K562 (cell line): ENCODE results near the gene ARPC2. TPM values are rescaled to one million over a fixed set of nuclear protein-coding genes. Genes with fewer than 3 reads are reported as not detected.

Experiments
- ATAC-seq: fragments of 200-7000 bp; cut with Tn5 transposase; 3 replicates; pipeline ENCODE4 v1.9.1; 2020; ENCODE audit warnings: moderate library complexity
- BruUV-seq: library from RNA; stranded (reverse); fragments of 400-500 nt; replicated peaks from 2 replicates; lab custom pipeline; 2021; lab: Mats Ljungman, UMichigan
- CTCF ChIA-PET: fragments of 300-600 bp; formaldehyde crosslinking; extraction: SDS; loops from one replicate; lab custom pipeline; 2021; ENCODE audit warnings: low intra/inter-chr PET ratio; lab: Yijun Ruan, JAX
- POLR2A ChIA-PET: fragments of 300-600, 350-650 bp; sonication (Branson Sonifier 250); formaldehyde crosslinking; extraction: SDS; loops from one replicate; lab custom pipeline; 2021; ENCODE audit warnings: antibody characterized with exemption, inconsistent platforms; lab: Yijun Ruan, JAX
- DNase-seq, 4 experiments: peaks; one replicate each; pipeline versions ENCODE4 v3.0.0 to v3.0.0-alpha.2; 2011 to 2018; ENCODE audit warnings: low spot score in 3 of 4, mixed read lengths in 3 of 4; ENCODE audit errors: extremely low read depth in 1 of 4
- FAIRE-seq: peaks from 2 replicates; lab custom pipeline; 2011; peaks lifted over from hg19 to GRCh38; lab: Jason Lieb, UNC
- H2AFZ ChIP-seq: 2 replicates; pipeline ENCODE4 v1.6.0; 2011; ENCODE audit warnings: low read depth, low read length, control low read depth, inconsistent platforms
- H3K27ac ChIP-seq: fragments of 200-600 bp; 3 replicates; pipeline ENCODE4 v1.8.0; 2011; ENCODE audit warnings: low read depth, mild to moderate bottlenecking, control low read depth, inconsistent platforms, low read length, moderate library complexity, mixed read lengths; ENCODE audit errors: extremely low read depth
- H3K27me3 ChIP-seq, 2 experiments: fragments of 300-600 bp in 1 of 2; 2 replicates in 1 of 2; 3 replicates in 1 of 2; pipeline versions ENCODE4 v1.6.0 to v1.8.0; 2011; ENCODE audit warnings: inconsistent platforms in 2 of 2, low read length in 2 of 2, mild to moderate bottlenecking in 1 of 2, mixed read lengths in 1 of 2, moderate library complexity in 1 of 2; ENCODE audit not compliant: control insufficient read depth in 2 of 2, insufficient read depth in 2 of 2
- H3K36me3 ChIP-seq: fragments of 300-600 bp; 3 replicates; pipeline ENCODE4 v1.8.0; 2011; ENCODE audit warnings: mild to moderate bottlenecking, low read length, inconsistent platforms; ENCODE audit not compliant: control insufficient read depth, insufficient read depth
- H3K4me1 ChIP-seq, 2 experiments: fragments of 200-600 bp in 1 of 2; replicated peaks in 1 of 2; 2 replicates in 1 of 2; 3 replicates in 1 of 2; pipeline versions ENCODE4 v1.5.1 to v1.8.0; 2011; ENCODE audit warnings: inconsistent platforms in 2 of 2, low read length in 2 of 2, mild to moderate bottlenecking in 1 of 2, mixed read lengths in 1 of 2, moderate library complexity in 1 of 2; ENCODE audit not compliant: control insufficient read depth in 2 of 2, insufficient read depth in 2 of 2
- H3K4me2 ChIP-seq: 2 replicates; pipeline ENCODE4 v1.6.1; 2011; ENCODE audit warnings: low read length, control low read depth, inconsistent platforms, mixed read lengths; ENCODE audit not compliant: insufficient read depth
- H3K4me3 ChIP-seq: fragments of 200-600 bp; sonication (generic), shearing (Covaris generic); 2 replicates; pipeline ENCODE4 v1.5.1; 2016; ENCODE audit warnings: control low read depth, inconsistent platforms
- H3K79me2 ChIP-seq: fragments of 200-600 bp; 3 replicates; pipeline ENCODE4 v1.8.0; 2011; ENCODE audit warnings: low read length, inconsistent platforms; ENCODE audit not compliant: control insufficient read depth, insufficient read depth
- H3K9ac ChIP-seq, 2 experiments: 2 replicates each; pipeline versions ENCODE4 v1.6.0 to v1.6.1; 2011; ENCODE audit warnings: low read depth in 2 of 2, low read length in 2 of 2, control low read depth in 1 of 2, inconsistent platforms in 1 of 2, mild to moderate bottlenecking in 1 of 2, mixed read lengths in 1 of 2; ENCODE audit not compliant: insufficient read depth in 1 of 2
- H3K9me1 ChIP-seq: one replicate; pipeline ENCODE4 v1.6.0; 2011; ENCODE audit warnings: inconsistent platforms, mild to moderate bottlenecking, low read length, moderate library complexity; ENCODE audit not compliant: control insufficient read depth, insufficient read depth
- H3K9me3 ChIP-seq: replicated peaks from 2 replicates; pipeline ENCODE4 v1.5.1; 2011; ENCODE audit warnings: low read depth, low read length, inconsistent platforms; ENCODE audit not compliant: control insufficient read depth, insufficient read depth
- H4K20me1 ChIP-seq: replicated peaks from 2 replicates; pipeline ENCODE4 v1.6.1; 2011; ENCODE audit warnings: low read length, inconsistent platforms, mixed read lengths; ENCODE audit not compliant: control insufficient read depth, insufficient read depth
- ARID1B ChIP-seq: fragments of 450-650 bp; IDR thresholded peaks from 2 replicates; pipeline ENCODE4 v1.6.1; 2016; ENCODE audit warnings: antibody characterized with exemption, mild to moderate bottlenecking, inconsistent platforms
- DIDO1 ChIP-seq: fragments of 450-650 bp; IDR thresholded peaks from 2 replicates; pipeline ENCODE4 v1.6.1; 2016; ENCODE audit warnings: low read depth, missing biosample characterization, missing genetic modification characterization
- HDAC3 ChIP-seq: fragments of 450-650 bp; IDR thresholded peaks from 2 replicates; pipeline ENCODE4 v1.6.1; 2018; ENCODE audit warnings: borderline replicate concordance, mild to moderate bottlenecking, moderate library complexity; ENCODE audit not compliant: partially characterized antibody
- KLF6 ChIP-seq: fragments of 250-450 bp; sonication (Bioruptor Pico); IDR thresholded peaks from 2 replicates; pipeline ENCODE4 v1.4.0; 2020; ENCODE audit warnings: mild to moderate bottlenecking, moderate library complexity, borderline replicate concordance
- PHF21A ChIP-seq: fragments of 450-650 bp; IDR thresholded peaks from 2 replicates; pipeline ENCODE4 v1.6.1; 2017; ENCODE audit warnings: low read depth, borderline replicate concordance
- ZFP1 ChIP-seq: fragments of 450-650 bp; formaldehyde crosslinking; IDR thresholded peaks from 2 replicates; pipeline ENCODE4 v1.4.0; 2020; ENCODE audit warnings: mild to moderate bottlenecking, mixed read lengths
- ZNF324 ChIP-seq: fragments of 250-450 bp; sonication (Bioruptor Pico); IDR thresholded peaks from 2 replicates; pipeline ENCODE4 v1.4.0; 2020; ENCODE audit warnings: mild to moderate bottlenecking
- whole genome bisulfite sequencing: fragments of 100-300 bp; shearing (Covaris generic); methylation state at CpG from one replicate; pipeline ENCODE4 v1.1.6; 2016; ENCODE audit warnings: low coverage, mixed read lengths; ENCODE audit not compliant: insufficient coverage; ENCODE audit errors: missing lambda C conversion rate; 5-methylcytosine and 5-hydroxymethylcytosine counted together
- in situ Hi-C: fragments of 300-500 bp; cut with MboI; formaldehyde crosslinking; loops from 4 replicates; pipeline ENCODE4 v1.15.0; 2018; ENCODE audit warnings: inconsistent platforms, mixed read lengths
- intact Hi-C: fragments of 100-400 bp; cut with micrococcal nuclease; formaldehyde crosslinking; loops from 2 replicates; pipeline ENCODE4 v1.14.2; 2022
- polyA plus RNA-seq, 8 experiments: library from polyadenylated mRNA; depleted of rRNA in 4 of 8; stranded (reverse) in 5 of 8; unstranded in 3 of 8; fragments of >200 nt; fragmentation: Nextera tagmentation in 2 of 8; fragmentation: Illumina TruSeq in 1 of 8; extraction: Ambion mirVana in 2 of 8; extraction: Trizol in 1 of 8; gene quantifications; 2 replicates each; pipeline versions ENCODE4 v1.2.1 to v1.2.3, GENCODE V29; 2011 to 2014; ENCODE audit warnings: inconsistent platforms in 1 of 8, missing spikeins in 1 of 8
- total RNA-seq, 7 experiments: library from RNA; depleted of rRNA in 6 of 7; stranded (reverse); fragments of >200 nt in 6 of 7; fragmentation: Illumina TruSeq in 2 of 7; extraction: Trizol in 2 of 7; gene quantifications; 2 replicates each; pipeline versions ENCODE4 v1.2.1 to v1.2.3, GENCODE V29; 2011 to 2021; ENCODE audit warnings: low replicate concordance in 1 of 7
- TF ChIP-seq, protein P1 (sequence below): sonication (generic); formaldehyde crosslinking; IDR thresholded peaks from 2 replicates; pipeline ENCODE4 v1.8.1; 2023; ENCODE audit warnings: missing genetic modification reagents, mild to moderate bottlenecking, borderline replicate concordance

The ARPC2 gene
- total and polyA plus RNA-seq, 9 of the 15 experiments (the other 6 are each of a cell fraction or from before 2014, with no cell fraction given), result 81.9 to 187 (median 103) TPM

GRCh38 chr2:218194880-218195279 is 22.1 kb upstream of the ARPC2 start:
- BruUV-seq, result no TSS peak
- ATAC-seq (no peak), FAIRE-seq (no peak), DNase-seq (no peak)
- Histone ChIP-seq H3K9ac (no peak overlapping the region), H3K9me3 (no peaks in the 10 kb centered on the region), H3K9me1 (no peaks in the 10 kb centered on the region), H2AFZ (peak overlapping the region; percentile 53; the same call in 1 of the 2 replicates), H3K36me3 (no peaks in the 10 kb centered on the region), H3K4me1 (no peaks in the 10 kb centered on the region; a peak in 1 of 5 replicates), H3K27me3 (peaks cover 0 to 8% of the 10 kb centered on the region in 2 experiments; a peak in 2 of 5 replicates), H3K79me2 (no peaks in the 10 kb centered on the region), H3K27ac (no peak overlapping the region), H4K20me1 (no peaks in the 10 kb centered on the region), H3K4me2 (no peak overlapping the region), H3K4me3 (no peak overlapping the region)
- CTCF ChIA-PET, result no interaction called here
- in situ Hi-C loops, result no loop called here
- POLR2A ChIA-PET, result interaction anchor here (1.0 kb wide), 1 partner anchor 15 kb away, joined by 3 read pairs; no protein-coding TSS in a partner anchor
- TF ChIP-seq DIDO1 (tag) (no peak), PHF21A (no peak), ZFP1 (CRISPR knock-in tag) (no peak), ARID1B (no peak), KLF6 (no peak), HDAC3 (no peak), ZNF324 (CRISPR knock-in tag) (no peak)
- TF ChIP-seq, protein P1, sequence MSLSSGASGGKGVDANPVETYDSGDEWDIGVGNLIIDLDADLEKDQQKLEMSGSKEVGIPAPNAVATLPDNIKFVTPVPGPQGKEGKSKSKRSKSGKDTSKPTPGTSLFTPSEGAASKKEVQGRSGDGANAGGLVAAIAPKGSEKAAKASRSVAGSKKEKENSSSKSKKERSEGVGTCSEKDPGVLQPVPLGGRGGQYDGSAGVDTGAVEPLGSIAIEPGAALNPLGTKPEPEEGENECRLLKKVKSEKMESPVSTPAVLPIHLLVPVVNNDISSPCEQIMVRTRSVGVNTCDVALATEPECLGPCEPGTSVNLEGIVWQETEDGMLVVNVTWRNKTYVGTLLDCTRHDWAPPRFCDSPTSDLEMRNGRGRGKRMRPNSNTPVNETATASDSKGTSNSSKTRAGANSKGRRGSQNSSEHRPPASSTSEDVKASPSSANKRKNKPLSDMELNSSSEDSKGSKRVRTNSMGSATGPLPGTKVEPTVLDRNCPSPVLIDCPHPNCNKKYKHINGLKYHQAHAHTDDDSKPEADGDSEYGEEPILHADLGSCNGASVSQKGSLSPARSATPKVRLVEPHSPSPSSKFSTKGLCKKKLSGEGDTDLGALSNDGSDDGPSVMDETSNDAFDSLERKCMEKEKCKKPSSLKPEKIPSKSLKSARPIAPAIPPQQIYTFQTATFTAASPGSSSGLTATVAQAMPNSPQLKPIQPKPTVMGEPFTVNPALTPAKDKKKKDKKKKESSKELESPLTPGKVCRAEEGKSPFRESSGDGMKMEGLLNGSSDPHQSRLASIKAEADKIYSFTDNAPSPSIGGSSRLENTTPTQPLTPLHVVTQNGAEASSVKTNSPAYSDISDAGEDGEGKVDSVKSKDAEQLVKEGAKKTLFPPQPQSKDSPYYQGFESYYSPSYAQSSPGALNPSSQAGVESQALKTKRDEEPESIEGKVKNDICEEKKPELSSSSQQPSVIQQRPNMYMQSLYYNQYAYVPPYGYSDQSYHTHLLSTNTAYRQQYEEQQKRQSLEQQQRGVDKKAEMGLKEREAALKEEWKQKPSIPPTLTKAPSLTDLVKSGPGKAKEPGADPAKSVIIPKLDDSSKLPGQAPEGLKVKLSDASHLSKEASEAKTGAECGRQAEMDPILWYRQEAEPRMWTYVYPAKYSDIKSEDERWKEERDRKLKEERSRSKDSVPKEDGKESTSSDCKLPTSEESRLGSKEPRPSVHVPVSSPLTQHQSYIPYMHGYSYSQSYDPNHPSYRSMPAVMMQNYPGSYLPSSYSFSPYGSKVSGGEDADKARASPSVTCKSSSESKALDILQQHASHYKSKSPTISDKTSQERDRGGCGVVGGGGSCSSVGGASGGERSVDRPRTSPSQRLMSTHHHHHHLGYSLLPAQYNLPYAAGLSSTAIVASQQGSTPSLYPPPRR, result no peak
- 38% methylated on average over 3 of the region's 3 CpGs for WGBS
- intact Hi-C loops, result no loop called here
